NCI-H1417 treated with DMSO at 0.1 percent for 48 hours (cell line): ENCODE data around the gene SLCO2A1.
A peak's percentile ranks its signal among the peaks of the same experiment; 100 is the strongest.

Source experiments
- DNase-seq: peaks from one replicate; lab custom pipeline; 2025; lab: John Stamatoyannopoulos, UW

Gene SLCO2A1

DNA sequence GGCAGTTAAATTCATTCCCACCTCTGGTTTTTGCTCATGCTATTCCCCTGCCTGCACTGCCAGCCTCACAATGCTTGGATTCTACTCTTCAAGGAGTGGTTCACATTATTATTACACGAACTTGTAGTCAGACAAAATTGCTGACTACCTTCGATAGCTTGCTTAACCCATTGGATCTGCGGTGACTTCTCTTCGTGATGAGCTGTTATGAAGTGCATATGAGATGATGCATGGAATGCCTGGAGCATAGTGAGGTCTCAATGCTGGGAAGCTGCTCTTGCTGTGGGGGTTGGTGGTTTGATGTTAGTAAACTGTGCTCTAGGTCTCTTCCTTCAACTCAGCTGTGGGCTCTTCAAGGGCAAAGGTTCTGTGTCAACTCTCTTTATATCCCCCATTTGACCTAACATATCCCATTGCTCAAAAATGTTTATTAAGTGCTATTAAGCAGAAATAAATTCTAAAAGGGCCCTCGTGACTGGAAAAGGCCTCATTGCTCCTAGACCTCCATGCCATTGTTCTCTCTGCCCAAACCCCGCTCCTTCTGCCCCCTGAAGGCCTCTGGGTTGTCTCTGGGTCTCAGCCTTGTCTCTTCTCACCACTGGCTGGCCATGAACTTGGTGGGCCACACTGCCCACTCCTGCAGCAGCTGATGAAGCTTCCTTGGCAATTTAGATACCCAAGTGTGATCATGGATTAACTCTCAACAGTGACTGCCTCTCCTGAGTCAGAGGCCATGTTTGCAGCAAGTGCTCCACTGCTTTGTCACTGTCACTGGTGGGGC lies 4.5 kb upstream of the SLCO2A1 start:
- no peak for DNase-seq

DNA sequence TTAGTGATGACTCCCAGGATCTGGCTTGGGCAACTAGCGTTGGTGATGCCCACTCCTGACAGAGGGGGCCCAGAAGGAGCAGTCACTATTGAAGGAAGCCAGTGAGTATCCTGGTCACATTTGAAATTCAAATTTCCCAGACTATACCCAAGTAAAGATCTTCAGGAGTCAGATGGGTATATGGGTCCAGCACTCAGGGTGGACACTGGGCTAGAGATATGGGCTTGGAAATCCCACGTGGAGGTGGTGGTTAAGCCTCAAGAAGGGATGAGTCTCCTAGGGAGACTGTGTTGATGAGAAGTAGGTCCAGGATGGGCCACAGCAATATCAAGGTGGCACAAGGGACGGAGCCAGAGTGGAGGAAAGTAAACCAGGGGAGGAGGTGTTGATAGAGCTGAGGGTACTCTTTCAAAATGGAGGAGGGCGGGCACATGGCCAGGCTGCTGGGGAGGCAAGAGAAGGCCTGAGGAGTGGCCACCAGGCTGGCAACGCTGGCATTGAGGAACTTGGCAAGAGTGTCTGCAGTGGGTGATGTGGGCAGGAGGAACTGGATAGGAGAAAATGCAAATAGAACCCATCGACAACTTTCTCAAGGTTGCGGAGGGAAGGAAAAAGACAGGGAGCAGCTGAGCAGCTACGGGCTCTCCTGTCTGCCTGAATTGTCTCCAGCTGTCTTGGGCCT lies 3.7 kb upstream of the SLCO2A1 start:
- DNase-seq, result no peak

DNA sequence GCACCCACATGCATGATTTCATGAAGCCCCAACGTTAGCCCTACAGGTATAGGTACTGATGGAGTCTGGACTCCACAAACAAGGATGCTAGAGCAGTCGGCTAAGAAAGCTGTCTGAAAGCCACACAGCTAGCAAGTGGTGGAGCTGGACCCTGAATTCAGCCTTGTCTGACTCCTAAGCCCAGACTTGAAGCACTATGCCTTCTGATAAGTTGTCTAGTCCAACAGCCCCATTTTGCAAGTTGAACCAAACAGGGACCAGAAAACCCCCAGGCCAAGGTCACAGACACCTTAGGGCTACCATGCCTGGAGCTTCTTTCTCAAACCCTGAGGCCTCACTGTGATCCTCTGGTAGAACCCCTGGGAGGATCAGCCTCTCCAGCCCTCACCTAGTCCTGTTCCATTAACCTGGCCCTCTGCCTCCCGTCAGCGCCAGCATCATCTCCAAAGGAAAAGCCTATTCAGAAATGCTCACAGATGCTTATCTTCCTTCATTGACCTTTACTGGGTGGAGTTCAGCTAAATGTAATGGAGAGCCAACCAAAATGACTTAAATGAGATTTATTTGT lies 1.7 kb upstream of the SLCO2A1 start:
- no peak for DNase-seq

DNA sequence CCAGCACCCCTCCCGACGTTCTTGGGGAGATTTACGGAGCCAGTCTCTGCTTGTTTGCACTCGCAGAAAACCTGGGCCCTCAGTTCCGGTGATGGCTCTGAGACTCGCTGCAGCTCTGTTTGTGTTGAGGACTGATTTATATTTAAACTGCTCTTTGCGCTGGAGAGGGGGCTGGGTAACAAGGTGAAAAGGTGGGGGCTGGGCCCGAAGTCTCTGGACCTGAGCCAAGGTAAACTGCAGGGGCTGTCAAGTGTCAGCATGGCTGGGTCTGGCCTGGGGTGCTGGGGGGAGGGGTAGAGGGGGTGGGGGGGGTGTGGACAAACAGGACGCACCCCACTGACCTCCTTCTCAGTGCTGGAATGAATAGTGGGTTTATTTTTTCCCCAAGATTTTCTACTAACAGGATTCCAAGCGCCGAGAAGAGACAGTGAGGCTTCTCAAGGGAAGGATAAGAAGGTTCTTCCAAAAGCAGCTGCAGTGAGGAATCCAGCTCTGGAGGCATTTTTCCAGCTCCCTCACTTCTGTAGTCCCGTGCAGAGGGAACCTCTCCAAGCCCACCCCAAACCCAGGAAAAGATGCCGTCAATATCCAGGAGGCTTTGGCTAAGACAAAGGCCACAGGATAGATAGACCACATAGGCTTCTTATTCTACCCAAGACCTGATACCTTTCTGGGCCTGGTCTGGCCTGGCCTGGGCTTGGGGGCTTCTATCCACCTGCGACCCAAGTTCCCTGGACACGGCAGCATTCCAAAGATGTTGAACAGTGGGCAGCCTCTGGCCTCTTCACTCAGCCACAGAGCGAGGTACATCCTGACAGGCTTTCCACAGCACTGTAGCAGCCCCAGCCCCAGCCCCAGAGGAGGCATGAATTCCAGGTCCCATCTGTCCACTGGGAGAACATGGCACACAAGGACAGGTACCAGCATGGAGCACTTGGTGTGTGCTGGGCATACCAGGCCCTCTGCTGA lies 938 bp upstream of the SLCO2A1 start:
- DNase-seq, result peak; percentile 27

DNA sequence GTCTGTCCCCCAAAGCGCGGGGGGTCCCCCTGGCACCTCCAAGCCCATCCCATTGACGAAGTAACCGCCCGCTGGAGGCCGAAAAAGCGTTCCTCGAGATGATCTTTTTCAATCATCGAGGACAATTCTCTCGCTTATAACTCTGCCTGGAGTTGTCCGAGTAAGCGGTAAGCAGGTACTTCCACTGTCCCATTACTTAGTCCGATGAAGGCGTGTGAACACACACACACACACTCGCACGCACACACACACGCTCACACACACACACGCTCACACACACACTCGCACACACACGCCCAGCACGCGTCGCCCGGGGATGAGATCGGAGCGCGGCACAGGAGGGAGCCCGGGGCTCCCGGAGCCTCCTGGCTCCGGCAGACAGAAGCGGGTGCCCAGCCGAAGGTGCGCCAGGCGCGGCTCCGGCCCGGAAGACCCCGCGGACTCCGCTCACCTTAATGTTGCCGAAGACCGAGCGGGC lies 430 bp downstream of the SLCO2A1 start:
- DNase-seq, result no peak

DNA sequence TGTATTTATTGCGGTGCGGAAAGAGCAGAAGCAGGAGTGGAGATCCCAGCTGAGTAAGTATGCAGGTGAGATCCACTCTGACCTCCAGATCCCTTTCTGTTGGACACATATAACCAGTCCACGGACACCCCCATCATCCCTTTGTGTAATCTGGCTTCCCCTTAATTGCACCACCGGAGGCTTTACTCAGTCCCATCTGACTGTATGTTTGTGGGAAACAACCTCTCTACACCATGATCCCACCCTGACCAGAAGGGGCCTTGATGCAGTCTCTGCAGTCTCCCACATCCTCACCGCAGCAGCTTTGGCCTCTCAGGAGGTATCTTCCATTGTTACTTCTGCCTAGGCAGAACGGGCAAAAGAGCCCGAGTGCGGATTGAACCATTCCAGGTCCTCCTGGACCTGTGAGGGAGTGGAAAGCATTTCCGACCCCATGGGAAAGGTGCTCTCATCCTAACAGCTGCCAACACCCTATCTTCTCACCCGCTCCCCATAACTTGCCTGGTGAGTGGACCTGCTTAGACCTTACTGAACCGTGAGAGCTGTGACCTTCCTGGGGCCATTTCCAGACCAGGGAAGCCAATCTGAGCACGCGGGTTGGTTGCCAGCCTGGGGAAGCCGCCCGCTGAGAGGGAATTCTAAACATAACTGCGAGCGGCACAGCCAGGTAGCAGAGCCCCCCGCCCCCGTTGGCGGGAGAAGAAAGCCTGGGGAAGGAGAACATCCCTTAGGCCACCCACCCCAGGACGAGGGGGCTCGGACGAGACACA lies 1.1 kb downstream of the SLCO2A1 start:
- no peak for DNase-seq

DNA sequence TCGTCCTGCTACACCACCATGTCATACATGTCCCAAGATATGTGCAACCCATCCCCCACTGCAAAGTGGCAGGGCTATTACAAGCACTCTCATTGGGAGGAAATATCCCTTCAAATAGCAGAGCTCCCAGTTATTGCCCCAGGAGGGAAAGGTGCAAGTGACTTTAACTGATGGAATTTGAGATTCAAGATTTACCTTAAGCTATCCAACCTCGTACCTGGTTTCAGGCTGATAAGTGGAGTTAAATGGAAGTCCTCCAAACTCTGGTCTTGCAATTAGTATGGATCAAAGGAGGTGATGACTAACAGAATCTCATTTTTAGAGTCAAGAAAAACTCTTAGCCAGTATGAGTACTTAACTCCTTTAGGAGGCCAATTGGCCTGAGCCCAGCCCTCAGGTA lies 2.1 kb downstream of the SLCO2A1 start:
- no peak for DNase-seq

DNA sequence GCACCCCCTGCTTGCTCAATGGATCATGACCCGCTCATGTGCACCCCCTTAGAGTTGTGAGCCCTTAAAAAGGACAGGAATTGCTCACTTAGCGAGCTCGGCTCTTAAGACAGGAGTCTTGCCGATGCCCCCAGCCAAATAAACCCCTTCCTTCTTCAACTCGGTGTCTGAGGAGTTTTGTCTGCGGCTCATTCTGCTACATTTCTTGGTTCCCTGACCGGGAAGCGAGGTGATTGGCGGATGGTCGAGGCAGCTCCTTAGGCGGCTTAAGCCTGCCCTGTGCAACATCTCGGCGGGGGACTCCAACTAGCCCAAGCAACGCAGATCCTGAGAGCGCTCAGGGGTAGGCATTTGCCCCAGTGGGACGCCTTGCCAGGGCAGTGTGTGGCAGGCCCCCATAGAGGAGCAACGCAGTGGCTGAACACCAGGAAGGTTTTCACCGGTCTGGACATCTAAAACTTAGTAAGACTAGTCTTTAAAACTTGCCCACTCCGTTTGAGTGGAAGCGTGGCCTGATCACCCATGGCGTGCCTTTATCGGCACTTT lies 9.5 kb downstream of the SLCO2A1 start:
- no peak for DNase-seq

DNA sequence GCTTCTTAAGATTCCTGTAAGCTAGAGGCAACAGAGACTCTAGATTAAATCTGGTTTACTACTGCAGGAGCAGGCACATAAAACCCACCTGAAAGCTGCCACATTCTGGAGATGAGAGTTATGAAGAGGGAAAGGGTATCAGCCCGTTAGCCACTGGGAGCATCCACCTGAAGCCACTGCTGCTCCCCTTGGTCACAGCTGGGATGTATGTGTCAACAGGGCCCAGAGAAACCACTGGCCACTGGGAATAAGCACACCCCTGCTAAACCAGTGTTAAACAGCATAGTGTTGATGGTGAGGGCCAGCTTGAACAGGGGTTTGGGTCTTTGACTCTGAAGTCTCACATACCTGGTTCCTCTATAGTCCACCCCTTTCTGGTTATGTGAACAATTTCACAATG lies 10.9 kb downstream of the SLCO2A1 start:
- no peak for DNase-seq

DNA sequence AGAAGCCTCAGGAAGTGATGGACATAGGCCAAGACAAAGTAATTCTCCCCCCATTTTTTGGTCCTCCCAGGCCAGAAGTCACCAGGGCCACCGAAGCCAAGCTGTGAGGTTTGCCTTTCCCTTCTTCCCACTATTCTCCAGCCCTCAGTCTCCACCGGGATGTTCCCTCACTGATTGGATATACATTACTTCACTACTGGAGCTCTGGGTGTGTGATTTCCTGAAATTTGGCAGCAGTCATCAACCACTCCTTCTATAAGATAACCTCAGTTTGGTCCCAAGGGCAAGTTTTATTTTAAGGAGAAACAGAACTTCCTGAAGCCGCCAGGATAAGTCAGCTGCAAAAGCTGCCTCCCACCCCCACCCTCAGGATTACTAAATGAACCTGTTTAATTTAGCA lies 11.3 kb downstream of the SLCO2A1 start:
- no peak for DNase-seq

DNA sequence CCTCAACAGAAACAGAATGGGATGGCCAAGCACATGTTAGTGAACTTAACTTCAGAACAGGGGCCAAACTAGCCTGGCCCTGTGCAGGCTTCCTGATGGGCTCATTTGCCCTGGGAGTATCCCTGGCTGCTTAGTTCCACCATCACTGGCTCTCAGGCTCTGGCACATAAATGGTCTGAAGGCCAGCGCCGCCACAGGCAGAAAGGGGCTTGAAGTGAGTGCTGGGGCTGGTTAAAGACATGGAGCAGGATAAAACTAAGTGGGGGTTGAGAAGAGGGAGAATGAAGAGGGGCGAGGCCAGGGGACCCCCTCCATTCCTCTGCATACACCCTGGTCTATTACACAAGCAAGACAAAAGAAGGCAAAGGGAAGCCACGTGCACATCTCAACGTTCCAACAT lies 12.2 kb downstream of the SLCO2A1 start:
- DNase-seq, result no peak

DNA sequence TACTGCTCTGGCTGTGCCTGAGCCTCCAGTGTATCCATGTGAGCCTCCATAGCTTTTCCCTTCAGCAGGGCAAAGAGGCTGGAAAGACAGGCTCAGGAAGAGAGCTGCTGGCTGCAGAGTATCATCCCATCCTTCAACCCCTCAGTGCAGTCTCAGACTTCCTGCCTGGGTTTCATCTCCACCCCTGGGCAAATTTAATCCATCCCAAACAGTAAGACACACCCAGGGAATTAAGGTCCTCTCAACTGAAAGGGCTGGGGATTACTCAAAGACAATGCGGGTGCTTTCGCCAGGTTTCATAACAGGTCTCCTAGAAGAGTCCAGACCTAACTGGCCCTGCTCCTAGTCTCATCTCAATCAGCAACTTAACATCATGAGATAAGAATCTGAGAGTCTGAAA lies 15.5 kb downstream of the SLCO2A1 start:
- DNase-seq, result no peak

DNA sequence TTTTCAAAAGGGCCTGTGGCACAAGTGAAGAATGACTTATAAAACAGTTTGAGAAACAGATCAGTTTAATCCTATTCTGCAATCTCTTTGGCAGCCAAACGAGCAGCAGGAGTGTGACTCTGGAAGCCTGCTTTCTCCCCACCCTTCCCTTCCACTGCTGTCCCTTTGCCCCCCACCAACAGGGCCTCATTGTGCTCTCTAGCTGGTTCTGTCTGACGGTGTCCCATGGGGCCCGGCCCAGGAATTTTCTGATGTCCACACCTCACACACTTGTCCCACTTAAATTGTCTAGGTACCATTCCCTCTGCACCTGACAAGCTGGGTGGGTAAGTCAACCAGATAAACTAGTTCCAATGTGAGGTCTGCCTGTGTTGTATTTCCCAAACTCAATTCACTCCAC lies 16.4 kb downstream of the SLCO2A1 start:
- DNase-seq, result no peak

DNA sequence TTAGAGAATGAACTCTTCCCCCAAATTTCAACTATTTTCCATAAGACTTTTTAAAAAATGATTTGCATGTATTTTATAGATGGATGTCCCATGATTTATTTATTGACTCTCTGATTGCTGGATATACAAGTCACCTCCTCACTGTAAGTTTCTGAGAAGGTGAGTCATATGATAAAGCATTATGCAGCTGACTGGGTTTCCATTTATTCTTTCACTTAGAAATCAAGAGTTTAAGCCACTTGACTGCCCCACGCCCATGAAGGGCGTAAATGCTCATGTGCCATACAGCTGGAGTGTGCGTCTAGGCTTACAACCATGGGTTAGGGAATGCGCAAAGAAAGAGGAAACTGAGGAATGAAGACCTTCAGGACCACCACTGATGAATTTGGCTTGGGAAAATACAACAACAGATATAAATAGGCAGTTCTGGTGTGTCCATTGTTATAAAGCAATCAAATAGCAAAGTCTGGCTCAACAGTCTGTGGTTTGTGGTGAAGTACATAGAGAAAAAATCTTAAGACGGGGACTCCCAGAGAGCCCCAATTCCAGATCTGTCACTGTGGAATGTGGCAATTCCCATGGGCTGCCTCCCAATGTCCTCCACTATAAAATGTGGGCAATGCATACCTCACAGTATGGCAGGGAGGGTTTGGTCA lies 20.3 kb downstream of the SLCO2A1 start:
- no peak for DNase-seq

DNA sequence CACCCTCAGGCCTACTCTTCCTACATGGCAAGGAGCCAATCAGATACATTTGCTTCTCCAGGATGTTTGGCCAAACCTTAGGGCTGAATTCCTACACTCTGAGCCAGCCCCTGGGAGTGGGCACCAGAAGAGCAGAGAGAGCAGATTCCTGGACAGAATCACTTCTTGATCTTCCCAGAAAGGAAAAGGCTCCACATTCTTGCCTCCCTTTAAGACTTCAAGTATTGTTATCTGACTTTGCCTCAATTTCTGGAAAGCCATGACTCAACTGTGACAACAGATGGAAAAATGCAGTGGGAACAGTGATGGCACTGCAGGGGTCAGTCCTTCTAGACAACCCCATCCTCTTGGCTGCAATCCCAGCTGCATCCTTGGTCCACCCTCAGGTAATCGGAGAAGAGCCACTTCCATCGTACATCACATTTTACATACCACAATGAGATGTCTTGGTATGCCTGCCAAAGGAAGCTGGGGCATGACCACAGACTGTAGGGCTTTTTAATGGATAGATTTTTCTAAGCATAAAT lies 21.0 kb downstream of the SLCO2A1 start:
- no peak for DNase-seq

DNA sequence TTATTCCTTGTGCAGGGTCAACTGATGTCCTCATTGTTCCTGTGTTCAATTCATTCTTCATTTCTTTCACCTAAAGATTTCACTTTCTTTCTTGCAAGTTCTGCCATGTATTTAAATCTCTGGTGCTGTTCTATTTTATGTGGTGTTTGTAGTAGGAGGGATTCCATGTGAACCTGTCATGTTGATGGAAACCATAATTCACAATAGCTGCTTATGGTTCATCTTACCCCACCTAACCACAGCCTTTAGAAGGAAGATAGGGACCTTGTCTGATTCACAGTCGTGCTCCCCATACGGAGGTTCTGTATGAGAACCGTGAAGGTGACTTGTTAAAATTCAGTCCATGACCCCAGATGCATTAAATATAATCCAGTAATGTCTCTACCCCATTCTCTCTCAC lies 21.9 kb downstream of the SLCO2A1 start:
- DNase-seq, result no peak

DNA sequence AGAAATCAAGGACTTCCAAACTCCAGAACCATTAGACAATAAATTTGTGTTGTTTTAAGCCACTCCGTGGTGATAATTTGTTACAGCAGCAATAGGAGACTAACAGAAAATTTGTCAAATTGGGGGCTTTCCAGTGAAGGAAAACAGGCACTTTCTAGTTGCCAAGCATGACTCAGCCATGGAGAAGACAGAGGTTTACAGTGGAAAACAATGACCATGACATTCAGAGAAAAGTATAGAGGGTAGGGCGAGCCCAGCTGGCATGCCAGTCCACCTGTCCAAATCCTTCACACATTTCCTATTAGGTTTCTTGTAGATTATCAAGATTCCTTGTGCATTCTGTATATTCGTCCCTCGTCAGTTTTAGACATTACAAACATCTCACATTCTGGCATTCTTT lies 24.9 kb downstream of the SLCO2A1 start:
- no peak for DNase-seq

DNA sequence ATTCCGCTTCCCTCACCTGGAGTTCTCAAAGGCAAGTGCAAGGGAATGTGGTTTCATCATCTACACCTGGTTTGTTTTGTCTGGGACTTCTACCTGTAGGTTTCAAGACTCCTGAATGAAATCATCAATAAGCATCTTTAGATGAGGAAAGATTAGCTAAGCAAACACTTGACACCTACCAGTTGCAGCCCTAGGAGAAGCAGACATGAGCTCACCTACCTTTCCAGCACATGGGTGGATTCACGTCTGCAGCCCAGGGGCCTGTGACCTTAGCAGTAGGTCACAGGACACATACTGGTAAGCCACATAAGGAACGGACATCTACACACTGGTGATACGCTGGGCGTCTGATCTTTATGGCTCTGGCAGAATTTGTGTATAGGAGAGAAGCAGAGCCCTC lies 26.7 kb downstream of the SLCO2A1 start:
- DNase-seq, result no peak

DNA sequence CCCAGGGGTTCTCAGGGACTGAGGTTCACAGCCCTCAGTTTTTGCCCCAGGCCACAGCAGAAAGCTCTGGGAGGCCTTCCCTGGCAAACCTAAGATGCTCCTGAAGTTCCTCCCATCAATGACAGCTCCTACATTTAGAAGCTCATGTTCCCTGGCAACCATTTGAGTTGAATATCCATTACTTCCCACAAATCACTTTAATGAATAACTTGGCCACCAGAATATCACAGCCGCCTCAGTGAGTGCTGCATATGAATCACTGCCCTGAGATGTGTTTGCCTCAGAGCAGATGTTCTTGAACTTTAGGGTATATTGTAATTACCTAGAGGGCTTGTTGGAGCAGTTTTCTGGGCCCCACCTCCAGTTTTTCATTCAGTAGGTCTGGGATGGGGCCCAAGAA lies 27.4 kb downstream of the SLCO2A1 start:
- DNase-seq, result no peak

DNA sequence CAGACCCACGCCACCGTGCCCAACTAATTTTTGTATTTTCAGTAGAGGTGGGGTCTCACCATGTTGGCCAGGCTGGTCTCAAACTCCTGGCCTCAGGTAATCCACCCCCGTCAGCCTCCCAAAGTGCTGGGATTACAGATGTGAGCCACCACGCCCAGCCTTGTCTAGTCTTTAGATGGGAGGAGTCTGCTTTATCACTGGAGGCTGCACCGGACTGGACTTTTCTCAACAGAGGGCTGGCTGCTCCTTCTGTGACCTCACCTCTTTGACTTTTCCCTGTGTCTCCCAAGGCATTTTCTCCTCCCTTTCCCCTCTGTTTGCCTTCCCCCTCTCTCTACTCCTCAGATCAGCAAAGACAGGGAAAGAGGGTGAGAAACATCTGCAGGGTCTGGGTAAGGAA lies 28.5 kb downstream of the SLCO2A1 start:
- DNase-seq, result no peak
